Mesothelial cell of epicardium (in vitro differentiated cells): ENCODE measurements around the gene ASTN2. TPM values are rescaled to one million over a fixed set of nuclear protein-coding genes. Genes with fewer than 3 reads are reported as not detected.

Experiments used
- DNase-seq, 2 experiments: peaks; one replicate each; pipeline ENCODE4 v3.0.0; 2021; ENCODE audit warnings: low spot score in 2 of 2; ENCODE audit not compliant: unreplicated experiment in 2 of 2
- H3K27ac Mint-ChIP-seq: 2 replicates; pipeline ENCODE4 v1.8.0; 2021; ENCODE audit warnings: mixed read lengths
- H3K27me3 Mint-ChIP-seq: 2 replicates; pipeline ENCODE4 v1.8.0; 2021; ENCODE audit warnings: low read depth, mixed read lengths
- H3K36me3 Mint-ChIP-seq: 2 replicates; pipeline ENCODE4 v1.8.0; 2021; ENCODE audit warnings: mixed read lengths
- H3K4me1 Mint-ChIP-seq: 2 replicates; pipeline ENCODE4 v1.8.0; 2021; ENCODE audit warnings: mixed read lengths
- H3K4me3 Mint-ChIP-seq: 2 replicates; pipeline ENCODE4 v1.8.0; 2021; ENCODE audit warnings: mild to moderate bottlenecking, moderate library complexity, mixed read lengths
- H3K9me3 Mint-ChIP-seq: 2 replicates; pipeline ENCODE4 v1.8.0; 2021; ENCODE audit warnings: mixed read lengths
- total RNA-seq: library from RNA; stranded (reverse); gene quantifications from 3 replicates; pipeline ENCODE4 v1.2.1, GENCODE V29; 2021
- TF ChIP-seq, protein P1 (sequence below): fragments of 200-600 bp; sonication (generic); IDR thresholded peaks from one replicate; pipeline ENCODE4 v1.5.0; 2021; ENCODE audit warnings: antibody characterized with exemption; ENCODE audit not compliant: unreplicated experiment

The ASTN2 gene
- total RNA-seq, 1 donor from 2014 or later, result 12.2 TPM

DNA sequence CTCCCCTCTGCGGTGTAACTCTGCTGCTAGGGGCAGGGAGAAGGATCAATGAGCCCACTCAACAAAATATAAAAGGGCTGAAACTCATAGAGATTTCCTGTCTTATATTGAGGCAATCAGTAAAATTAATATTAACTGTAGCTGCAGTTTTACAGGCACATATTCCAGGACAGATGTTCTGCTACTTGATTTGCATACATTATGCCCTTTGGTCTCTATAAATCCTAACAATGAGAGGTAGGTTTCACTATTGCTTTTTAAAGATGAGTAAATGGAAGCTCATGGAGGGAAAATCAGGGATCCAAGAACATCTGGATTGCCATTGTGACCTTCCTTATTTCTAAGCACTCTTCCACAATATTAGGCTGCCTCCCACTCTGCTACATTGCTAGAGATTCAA is 751.3 kb downstream of the ASTN2 start:
- H3K4me3 Mint-ChIP-seq, result no peak overlapping the region
- H3K27me3 Mint-ChIP-seq, result no peaks in the 10 kb centered on the region
- H3K27ac Mint-ChIP-seq, result no peak overlapping the region
- H3K36me3 Mint-ChIP-seq, result no peaks in the 10 kb centered on the region
- TF ChIP-seq, protein P1, sequence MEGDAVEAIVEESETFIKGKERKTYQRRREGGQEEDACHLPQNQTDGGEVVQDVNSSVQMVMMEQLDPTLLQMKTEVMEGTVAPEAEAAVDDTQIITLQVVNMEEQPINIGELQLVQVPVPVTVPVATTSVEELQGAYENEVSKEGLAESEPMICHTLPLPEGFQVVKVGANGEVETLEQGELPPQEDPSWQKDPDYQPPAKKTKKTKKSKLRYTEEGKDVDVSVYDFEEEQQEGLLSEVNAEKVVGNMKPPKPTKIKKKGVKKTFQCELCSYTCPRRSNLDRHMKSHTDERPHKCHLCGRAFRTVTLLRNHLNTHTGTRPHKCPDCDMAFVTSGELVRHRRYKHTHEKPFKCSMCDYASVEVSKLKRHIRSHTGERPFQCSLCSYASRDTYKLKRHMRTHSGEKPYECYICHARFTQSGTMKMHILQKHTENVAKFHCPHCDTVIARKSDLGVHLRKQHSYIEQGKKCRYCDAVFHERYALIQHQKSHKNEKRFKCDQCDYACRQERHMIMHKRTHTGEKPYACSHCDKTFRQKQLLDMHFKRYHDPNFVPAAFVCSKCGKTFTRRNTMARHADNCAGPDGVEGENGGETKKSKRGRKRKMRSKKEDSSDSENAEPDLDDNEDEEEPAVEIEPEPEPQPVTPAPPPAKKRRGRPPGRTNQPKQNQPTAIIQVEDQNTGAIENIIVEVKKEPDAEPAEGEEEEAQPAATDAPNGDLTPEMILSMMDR, result no peak
- DNase-seq, result no peak
- H3K9me3 Mint-ChIP-seq, result no peaks in the 10 kb centered on the region
- H3K4me1 Mint-ChIP-seq, result peaks cover 5% of the 10 kb centered on the region

DNA sequence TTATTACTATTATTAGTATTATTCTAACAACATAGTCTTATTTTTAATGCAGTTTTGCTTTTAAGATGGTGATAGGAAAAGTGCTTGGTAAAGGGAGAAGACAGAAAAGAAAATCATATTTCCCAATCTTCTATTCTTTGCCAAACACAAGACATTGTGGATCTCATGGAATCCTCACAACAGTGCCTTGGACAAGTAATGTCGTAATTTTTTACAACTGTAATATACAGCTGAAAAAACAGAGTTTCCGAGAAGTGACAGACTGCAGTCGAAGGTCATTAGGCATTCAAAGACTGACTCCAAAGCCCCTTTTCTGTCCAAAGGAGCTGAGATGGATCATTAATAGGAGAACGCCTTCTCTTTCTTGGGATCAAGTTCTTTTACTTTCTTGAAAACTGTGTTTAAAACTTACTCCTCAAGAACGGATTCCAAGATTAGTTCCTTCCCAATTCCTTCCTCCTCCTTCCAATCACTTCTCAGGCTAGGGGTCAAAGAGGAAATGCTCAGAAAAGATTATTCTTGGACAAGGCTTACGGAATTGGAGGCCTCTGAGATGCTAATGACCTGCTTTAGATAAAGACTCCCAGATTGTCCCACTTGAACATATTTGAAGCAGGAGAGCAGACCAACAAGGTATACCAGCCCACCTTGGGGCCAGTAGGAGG is 752.1 kb downstream of the ASTN2 start:
- H3K4me1 Mint-ChIP-seq, result peaks cover 5% of the 10 kb centered on the region
- H3K27ac Mint-ChIP-seq, result no peak overlapping the region
- H3K27me3 Mint-ChIP-seq, result no peaks in the 10 kb centered on the region
- no peaks in the 10 kb centered on the region for H3K9me3 Mint-ChIP-seq
- H3K4me3 Mint-ChIP-seq, result no peak overlapping the region
- TF ChIP-seq, protein P1, result no peak
- no peak for DNase-seq
- H3K36me3 Mint-ChIP-seq, result no peaks in the 10 kb centered on the region

DNA sequence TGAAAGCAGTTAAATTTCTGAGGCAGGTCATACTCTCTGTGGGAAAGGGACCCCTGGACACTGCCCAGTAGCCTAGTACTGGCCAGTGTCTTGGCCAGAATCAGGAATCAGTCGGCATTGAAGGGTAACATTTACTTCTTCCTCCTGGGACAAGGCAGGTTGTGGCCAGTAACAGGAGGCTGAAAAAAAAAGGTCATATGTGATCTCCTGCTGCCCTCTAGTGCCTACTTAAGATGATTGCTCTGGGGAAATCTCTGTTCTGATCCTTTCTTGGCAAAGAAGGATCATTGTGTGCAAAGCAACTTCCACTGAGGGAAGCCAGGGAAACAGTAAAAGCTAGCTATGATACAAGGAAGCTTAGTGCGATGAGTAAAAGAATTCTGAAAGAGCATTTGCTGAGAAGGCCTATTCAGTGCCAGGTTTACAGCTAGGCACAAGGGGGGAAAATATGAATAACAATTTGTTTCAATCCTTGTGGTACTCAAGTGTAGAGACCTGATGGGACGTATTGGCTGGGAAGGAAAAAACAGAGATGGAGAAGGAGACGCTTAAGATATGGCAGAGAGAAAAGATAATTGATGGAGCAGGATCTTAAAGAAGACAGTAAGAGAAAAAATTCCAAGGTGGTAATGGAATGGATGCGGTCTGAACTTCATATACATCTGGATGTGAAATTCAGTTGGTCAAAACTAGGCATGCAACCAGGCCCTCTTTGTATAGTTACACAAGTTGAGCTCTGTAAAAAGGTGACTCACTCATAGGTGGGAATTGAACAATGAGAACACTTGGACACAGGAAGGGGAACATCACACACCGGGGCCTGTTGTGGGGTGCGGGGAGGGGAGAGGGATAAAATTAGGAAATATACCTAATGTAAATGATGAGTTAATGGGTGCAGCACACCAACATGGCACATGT is 753.6 kb downstream of the ASTN2 start:
- H3K27me3 Mint-ChIP-seq, result no peaks in the 10 kb centered on the region
- H3K36me3 Mint-ChIP-seq, result no peaks in the 10 kb centered on the region
- peaks cover 5% of the 10 kb centered on the region for H3K4me1 Mint-ChIP-seq
- TF ChIP-seq, protein P1, result peak; percentile 66
- H3K27ac Mint-ChIP-seq, result no peak overlapping the region
- no peak overlapping the region for H3K4me3 Mint-ChIP-seq
- no peaks in the 10 kb centered on the region for H3K9me3 Mint-ChIP-seq
- no peak for DNase-seq

DNA sequence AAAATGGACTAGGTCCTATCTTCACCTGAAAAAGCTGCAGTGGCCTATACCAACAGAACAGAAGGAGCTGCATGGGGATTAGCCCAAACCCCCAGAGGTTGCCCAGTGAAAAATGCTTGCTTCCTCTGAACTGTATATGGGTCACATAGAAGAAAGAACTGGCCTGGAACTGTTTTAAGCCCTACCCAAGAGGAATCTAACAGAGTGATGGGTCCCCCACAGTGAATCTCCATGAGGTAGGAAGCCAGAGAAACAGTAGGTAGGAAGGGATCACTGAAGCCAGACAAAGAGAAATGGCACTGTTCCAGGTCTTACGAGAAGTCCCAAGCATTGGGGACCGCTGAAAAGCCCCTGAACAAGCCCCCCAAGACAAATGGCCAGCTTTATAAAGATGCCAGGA is 756.6 kb downstream of the ASTN2 start:
- no peaks in the 10 kb centered on the region for H3K27me3 Mint-ChIP-seq
- no peaks in the 10 kb centered on the region for H3K9me3 Mint-ChIP-seq
- no peak overlapping the region for H3K4me3 Mint-ChIP-seq
- H3K36me3 Mint-ChIP-seq, result no peaks in the 10 kb centered on the region
- H3K4me1 Mint-ChIP-seq, result peaks cover 5% of the 10 kb centered on the region
- no peak for DNase-seq
- TF ChIP-seq, protein P1, result no peak
- H3K27ac Mint-ChIP-seq, result no peak overlapping the region

DNA sequence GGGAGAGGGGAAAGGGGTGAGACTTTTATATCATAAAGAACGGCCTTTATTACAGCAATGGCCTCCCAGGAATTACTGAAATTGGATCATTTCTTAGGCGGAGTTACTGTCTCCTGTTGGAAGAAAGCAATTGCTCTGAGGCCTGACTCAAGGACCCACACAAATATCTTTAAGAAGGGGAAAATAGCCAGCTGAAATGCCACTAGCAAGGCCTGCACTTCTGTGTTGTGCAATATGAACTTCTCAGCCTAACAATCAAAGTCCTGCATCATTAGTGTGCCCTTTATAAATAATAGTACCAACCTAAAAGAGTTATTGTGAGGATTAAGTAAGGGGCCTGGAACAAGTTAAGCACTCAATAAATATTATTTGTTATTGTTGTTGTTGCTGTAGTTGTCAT is 757.9 kb downstream of the ASTN2 start:
- Mint-ChIP-seq H3K4me1 (peaks cover 5% of the 10 kb centered on the region), H3K27ac (no peak overlapping the region), H3K36me3 (no peaks in the 10 kb centered on the region), H3K9me3 (no peaks in the 10 kb centered on the region), H3K4me3 (no peak overlapping the region), H3K27me3 (no peaks in the 10 kb centered on the region)
- TF ChIP-seq, protein P1, result no peak
- no peak for DNase-seq
